ENCODE measurements around the gene CTXND1.
"Not testable (repeated sequence)": the region's sequence is repeated elsewhere in the genome, so short reads cannot be mapped to it uniquely, and the experiment has no call there.

CTXND1 gene

GRCh38 chr15:80156176-80156720, 95.8 kb downstream of the CTXND1 start:
- DNase-seq = no peak

GRCh38 chr15:80155378-80156175, 96.4 kb downstream of the CTXND1 start:
- not testable (repeated sequence) for DNase-seq

GRCh38 chr15:80155001-80155377, 97.0 kb downstream of the CTXND1 start:
- DNase-seq = no peak

GRCh38 chr15:80154336-80154735, 97.7 kb downstream of the CTXND1 start:
- no peak for DNase-seq

- DNase-seq = no peak
These were observed 98.1 kb downstream of the CTXND1 start for GRCh38 chr15:80153900-80154299.

GRCh38 chr15:80152896-80153876, 98.8 kb downstream of the CTXND1 start, which contains the start of gene FAH:
Gene FAH (plus strand): TSS chr15:80152999. CDS start chr15:80153055, 56 bp downstream.
- DNase-seq = no peak

- DNase-seq = peak; percentile 60
These were observed 99.7 kb downstream of the CTXND1 start for GRCh38 chr15:80152180-80152895.

- no peak for DNase-seq
These were observed 100.4 kb downstream of the CTXND1 start for GRCh38 chr15:80151576-80151975.

GRCh38 chr15:80151148-80151547, 100.9 kb downstream of the CTXND1 start:
- DNase-seq = no peak
